ENCODE results near the gene ZDHHC3.
"Not testable (repeated sequence)": the region's sequence is repeated elsewhere in the genome, so short reads cannot be mapped to it uniquely, and the experiment has no call there.

The ZDHHC3 gene

GRCh38 chr3:44961888-44962287 is 14.1 kb downstream of the ZDHHC3 start:
- Histone ChIP-seq H3K36me3 (ENCODE audit: insufficient read depth, low read length) (peaks cover 17% of the 10 kb centered on the region), H3K27me3 (ENCODE audit: control insufficient read depth, insufficient read depth, low read length) (no peaks in the 10 kb centered on the region), H3K9ac (ENCODE audit: low read depth, low read length) (no peak overlapping the region), H3K4me2 (ENCODE audit: low read length) (no peak overlapping the region), H3K4me3 (ENCODE audit: low read length) (no peak overlapping the region), H3K4me1 (ENCODE audit: control insufficient read depth, insufficient read depth, low read length) (peaks cover 12% of the 10 kb centered on the region), H3K9me3 (replicated peaks; ENCODE audit: low read length) (no peaks in the 10 kb centered on the region)

- Histone ChIP-seq H3K9me3 (replicated peaks; ENCODE audit: low read length) (no peaks in the 10 kb centered on the region), H3K4me2 (ENCODE audit: low read length) (no peak overlapping the region), H3K9ac (ENCODE audit: low read depth, low read length) (no peak overlapping the region), H3K27me3 (ENCODE audit: control insufficient read depth, insufficient read depth, low read length) (no peaks in the 10 kb centered on the region), H3K4me1 (ENCODE audit: control insufficient read depth, insufficient read depth, low read length) (peaks cover 18% of the 10 kb centered on the region), H3K4me3 (ENCODE audit: low read length) (no peak overlapping the region), H3K36me3 (ENCODE audit: insufficient read depth, low read length) (peaks cover 17% of the 10 kb centered on the region)
These were observed 15.5 kb downstream of the ZDHHC3 start for GRCh38 chr3:44960387-44961026.

- no peak overlapping the region for H3K9ac ChIP-seq (ENCODE audit: low read depth, low read length)
- H3K4me1 ChIP-seq (ENCODE audit: control insufficient read depth, insufficient read depth, low read length), result peaks cover 14% of the 10 kb centered on the region
- H3K9me3 ChIP-seq (replicated peaks; ENCODE audit: low read length), result no peaks in the 10 kb centered on the region
- H3K4me3 ChIP-seq (ENCODE audit: low read length), result no peak overlapping the region
- no peaks in the 10 kb centered on the region for H3K27me3 ChIP-seq (ENCODE audit: control insufficient read depth, insufficient read depth, low read length)
- H3K4me2 ChIP-seq (ENCODE audit: low read length), result no peak overlapping the region
- peaks cover 20% of the 10 kb centered on the region for H3K36me3 ChIP-seq (ENCODE audit: insufficient read depth, low read length)
These were observed 17.6 kb downstream of the ZDHHC3 start for GRCh38 chr3:44958386-44958785.

DNA sequence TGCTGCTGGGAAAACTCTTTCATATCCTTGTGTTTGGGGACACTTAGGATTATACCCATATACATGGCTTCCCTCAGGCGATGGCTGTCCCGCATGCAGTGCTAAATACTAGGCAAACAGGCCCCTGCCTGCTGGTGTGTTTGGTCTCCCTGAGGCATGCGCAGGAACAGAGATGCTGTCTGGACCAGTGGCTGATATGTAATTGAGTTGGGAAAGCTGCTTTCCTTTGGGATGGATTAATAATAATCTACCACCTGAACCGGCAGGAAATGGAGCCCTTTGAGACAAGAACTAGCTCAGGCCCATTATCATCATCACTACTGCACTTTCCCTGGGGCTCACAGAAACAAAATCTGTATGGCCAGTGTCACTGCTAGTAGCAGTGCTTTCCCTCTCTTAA is 18.0 kb downstream of the ZDHHC3 start:
- Histone ChIP-seq H3K36me3 (ENCODE audit: insufficient read depth, low read length) (peaks cover 20% of the 10 kb centered on the region), H3K27me3 (ENCODE audit: control insufficient read depth, insufficient read depth, low read length) (no peaks in the 10 kb centered on the region), H3K9ac (ENCODE audit: low read depth, low read length) (no peak overlapping the region), H3K4me1 (ENCODE audit: control insufficient read depth, insufficient read depth, low read length) (peaks cover 14% of the 10 kb centered on the region), H3K9me3 (replicated peaks; ENCODE audit: low read length) (no peaks in the 10 kb centered on the region), H3K4me3 (ENCODE audit: low read length) (no peak overlapping the region), H3K4me2 (ENCODE audit: low read length) (no peak overlapping the region)

GRCh38 chr3:44955917-44956316 is 20.1 kb downstream of the ZDHHC3 start:
- Histone ChIP-seq H3K27me3 (ENCODE audit: control insufficient read depth, insufficient read depth, low read length) (no peaks in the 10 kb centered on the region), H3K36me3 (ENCODE audit: insufficient read depth, low read length) (peaks cover 20% of the 10 kb centered on the region), H3K9ac (ENCODE audit: low read depth, low read length) (no peak overlapping the region), H3K4me1 (ENCODE audit: control insufficient read depth, insufficient read depth, low read length) (peaks cover 14% of the 10 kb centered on the region), H3K4me2 (ENCODE audit: low read length) (no peak overlapping the region), H3K4me3 (ENCODE audit: low read length) (no peak overlapping the region), H3K9me3 (replicated peaks; ENCODE audit: low read length) (no peaks in the 10 kb centered on the region)

DNA sequence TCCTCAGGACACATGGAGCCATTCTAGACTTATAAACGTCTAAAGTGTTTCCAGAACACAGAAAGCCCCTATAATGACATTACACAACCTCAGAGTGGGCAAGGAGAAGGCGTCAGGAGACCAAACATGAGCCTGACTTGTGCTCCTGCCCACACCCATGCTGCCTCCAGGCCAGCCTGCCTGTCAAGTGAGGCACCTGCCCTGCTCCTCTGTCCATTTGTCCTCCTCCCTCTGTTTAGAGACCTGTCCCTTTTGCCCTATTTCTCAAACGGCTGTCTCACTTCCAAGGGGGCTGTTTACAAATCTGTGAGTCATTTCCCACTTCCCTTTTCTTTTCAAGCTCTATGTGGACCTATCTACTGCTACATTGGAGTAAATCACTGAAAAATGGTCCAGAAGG is 21.0 kb downstream of the ZDHHC3 start:
- H3K9ac ChIP-seq (ENCODE audit: low read depth, low read length), result no peak overlapping the region
- H3K27me3 ChIP-seq (ENCODE audit: control insufficient read depth, insufficient read depth, low read length), result no peaks in the 10 kb centered on the region
- peaks cover 20% of the 10 kb centered on the region for H3K36me3 ChIP-seq (ENCODE audit: insufficient read depth, low read length)
- peaks cover 14% of the 10 kb centered on the region for H3K4me1 ChIP-seq (ENCODE audit: control insufficient read depth, insufficient read depth, low read length)
- H3K4me3 ChIP-seq (ENCODE audit: low read length), result no peak overlapping the region
- peak overlapping the region; percentile 23 for H3K4me2 ChIP-seq (ENCODE audit: low read length)
- no peaks in the 10 kb centered on the region for H3K9me3 ChIP-seq (replicated peaks; ENCODE audit: low read length)

GRCh38 chr3:44954304-44954703 is 21.7 kb downstream of the ZDHHC3 start:
- Histone ChIP-seq H3K4me2 (ENCODE audit: low read length) (no peak overlapping the region), H3K4me1 (ENCODE audit: control insufficient read depth, insufficient read depth, low read length) (peaks cover 14% of the 10 kb centered on the region), H3K36me3 (ENCODE audit: insufficient read depth, low read length) (peaks cover 20% of the 10 kb centered on the region), H3K9me3 (replicated peaks; ENCODE audit: low read length) (no peaks in the 10 kb centered on the region), H3K9ac (ENCODE audit: low read depth, low read length) (no peak overlapping the region), H3K27me3 (ENCODE audit: control insufficient read depth, insufficient read depth, low read length) (no peaks in the 10 kb centered on the region), H3K4me3 (ENCODE audit: low read length) (no peak overlapping the region)

- Histone ChIP-seq H3K36me3 (ENCODE audit: insufficient read depth, low read length) (peaks cover 5% of the 10 kb centered on the region), H3K9me3 (replicated peaks; ENCODE audit: low read length) (no peaks in the 10 kb centered on the region), H3K27me3 (ENCODE audit: control insufficient read depth, insufficient read depth, low read length) (no peaks in the 10 kb centered on the region), H3K4me1 (ENCODE audit: control insufficient read depth, insufficient read depth, low read length) (peaks cover 14% of the 10 kb centered on the region), H3K4me2 (ENCODE audit: low read length) (no peak overlapping the region), H3K4me3 (ENCODE audit: low read length) (no peak overlapping the region), H3K9ac (ENCODE audit: low read depth, low read length) (no peak overlapping the region)
These were observed 23.3 kb downstream of the ZDHHC3 start for GRCh38 chr3:44952689-44953088.

GRCh38 chr3:44950275-44950734 is 25.7 kb downstream of the ZDHHC3 start:
- Histone ChIP-seq H3K36me3 (ENCODE audit: insufficient read depth, low read length) (peaks cover 8% of the 10 kb centered on the region), H3K4me1 (ENCODE audit: control insufficient read depth, insufficient read depth, low read length) (peaks cover 5% of the 10 kb centered on the region), H3K27me3 (ENCODE audit: control insufficient read depth, insufficient read depth, low read length) (no peaks in the 10 kb centered on the region), H3K4me2 (ENCODE audit: low read length) (no peak overlapping the region), H3K4me3 (ENCODE audit: low read length) (no peak overlapping the region), H3K9ac (ENCODE audit: low read depth, low read length) (no peak overlapping the region), H3K9me3 (replicated peaks; ENCODE audit: low read length) (no peaks in the 10 kb centered on the region)

- H3K27me3 ChIP-seq (ENCODE audit: control insufficient read depth, insufficient read depth, low read length); H3K9ac ChIP-seq (ENCODE audit: low read depth, low read length); H3K4me2 ChIP-seq (ENCODE audit: low read length); H3K4me3 ChIP-seq (ENCODE audit: low read length); H3K4me1 ChIP-seq (ENCODE audit: control insufficient read depth, insufficient read depth, low read length); H3K9me3 ChIP-seq (replicated peaks; ENCODE audit: low read length): not testable (repeated sequence)
- peaks cover 11% of the 10 kb centered on the region for H3K36me3 ChIP-seq (ENCODE audit: insufficient read depth, low read length)
These were observed 26.2 kb downstream of the ZDHHC3 start for GRCh38 chr3:44949770-44950169.

DNA sequence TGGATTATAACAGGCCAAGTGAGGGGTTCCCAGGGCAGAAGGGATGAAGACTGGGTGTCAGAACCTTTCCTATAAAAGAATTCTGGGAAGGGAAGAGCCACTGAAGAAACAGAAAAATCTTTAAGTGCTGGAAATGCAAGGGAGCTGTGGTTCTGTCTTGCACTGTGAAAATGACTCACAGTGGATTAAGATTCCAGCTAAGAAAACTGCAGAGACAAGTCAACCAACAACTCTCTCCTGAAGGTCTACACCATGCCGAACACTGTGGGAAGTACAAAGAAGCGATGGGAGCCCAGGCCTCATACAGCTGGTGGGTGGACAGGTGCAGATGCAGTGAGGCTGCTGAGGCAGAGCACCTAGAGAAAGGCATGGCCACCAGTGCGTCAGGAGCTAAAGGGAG is 27.7 kb downstream of the ZDHHC3 start:
- Histone ChIP-seq H3K9me3 (replicated peaks; ENCODE audit: low read length) (no peaks in the 10 kb centered on the region), H3K9ac (ENCODE audit: low read depth, low read length) (no peak overlapping the region)

DNA sequence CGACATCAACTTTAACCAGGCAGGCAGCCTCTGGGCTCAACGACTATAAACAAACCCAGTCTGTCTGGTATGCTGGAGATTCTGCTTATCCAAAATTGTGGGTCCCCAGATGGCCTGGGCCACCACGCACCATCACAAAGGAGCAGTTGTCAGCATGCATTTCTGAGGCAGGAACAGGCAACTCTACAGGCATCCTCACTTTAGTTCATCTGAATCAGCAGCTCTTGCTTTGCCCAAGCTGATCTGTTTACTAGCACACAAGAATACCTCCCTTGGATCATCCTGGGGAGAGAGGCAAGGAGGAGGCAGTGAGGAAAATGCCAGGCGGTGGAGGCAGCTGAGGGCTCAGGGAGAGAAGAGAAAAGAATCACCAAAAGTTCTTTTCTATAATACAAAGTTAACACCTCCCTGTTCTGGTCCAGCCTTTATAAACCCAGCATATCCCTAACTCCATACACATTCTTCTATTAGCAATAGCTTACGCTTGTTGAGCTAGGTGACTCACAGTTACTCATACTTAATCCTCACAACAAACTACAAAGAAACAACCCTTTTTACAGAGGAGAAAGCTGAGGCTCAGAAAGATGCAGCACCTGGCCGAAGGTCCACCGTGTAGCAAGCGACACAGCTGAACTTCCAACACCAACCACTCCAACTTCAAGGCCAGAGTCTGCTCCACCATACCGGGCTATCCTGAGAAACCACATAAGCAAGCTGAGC is 33.6 kb downstream of the ZDHHC3 start:
- no peak overlapping the region for H3K4me3 ChIP-seq (ENCODE audit: low read length)
- no peak overlapping the region for H3K9ac ChIP-seq (ENCODE audit: low read depth, low read length)
- H3K36me3 ChIP-seq (ENCODE audit: insufficient read depth, low read length), result peaks cover 50% of the 10 kb centered on the region
- peaks cover 7% of the 10 kb centered on the region for H3K4me1 ChIP-seq (ENCODE audit: control insufficient read depth, insufficient read depth, low read length)
- no peak overlapping the region for H3K4me2 ChIP-seq (ENCODE audit: low read length)
- no peaks in the 10 kb centered on the region for H3K9me3 ChIP-seq (replicated peaks; ENCODE audit: low read length)
- H3K27me3 ChIP-seq (ENCODE audit: control insufficient read depth, insufficient read depth, low read length), result no peaks in the 10 kb centered on the region

More for the DNA sequence above, 27.7 kb downstream of the ZDHHC3 start:
- no peaks in the 10 kb centered on the region for H3K27me3 ChIP-seq (ENCODE audit: control insufficient read depth, insufficient read depth, low read length)
- H3K4me3 ChIP-seq (ENCODE audit: low read length), result no peak overlapping the region
- peaks cover 11% of the 10 kb centered on the region for H3K36me3 ChIP-seq (ENCODE audit: insufficient read depth, low read length)
- no peaks in the 10 kb centered on the region for H3K4me1 ChIP-seq (ENCODE audit: control insufficient read depth, insufficient read depth, low read length)
- no peak overlapping the region for H3K4me2 ChIP-seq (ENCODE audit: low read length)

Measured in skeletal muscle satellite cell (primary cell).